HG03045 (cell line): ENCODE data around the gene IL17A.

ENCODE experiments used
- ATAC-seq: cut with Tn5 transposase; IDR thresholded peaks from one replicate; pipeline ENCODE4 v1.9.1; 2021; ENCODE audit warnings: mild to moderate bottlenecking, moderate library complexity; ENCODE audit not compliant: unreplicated experiment

IL17A gene

GRCh38 chr6:52210227-52210626, 24.1 kb downstream of the IL17A start:
- peak; percentile 85 for ATAC-seq

GRCh38 chr6:52213127-52213526, 27.0 kb downstream of the IL17A start:
- no peak for ATAC-seq

- no peak for ATAC-seq
These were observed 29.6 kb downstream of the IL17A start for GRCh38 chr6:52215787-52216186.

- ATAC-seq: no peak
These were observed 30.9 kb downstream of the IL17A start for GRCh38 chr6:52216932-52217575.

- no peak for ATAC-seq
These were observed 31.6 kb downstream of the IL17A start for GRCh38 chr6:52217761-52218160.

- ATAC-seq: no peak
These were observed 35.1 kb downstream of the IL17A start for GRCh38 chr6:52221302-52221701.

GRCh38 chr6:52227495-52227894, 41.3 kb downstream of the IL17A start:
- peak; percentile 100 for ATAC-seq

GRCh38 chr6:52230685-52231084, 44.5 kb downstream of the IL17A start:
- ATAC-seq: no peak

- no peak for ATAC-seq
These were observed 45.4 kb downstream of the IL17A start for GRCh38 chr6:52231406-52232127.

GRCh38 chr6:52233005-52233404, 46.8 kb downstream of the IL17A start:
- no peak for ATAC-seq

- ATAC-seq: no peak
These were observed 48.0 kb downstream of the IL17A start for GRCh38 chr6:52233975-52234823.
